GM18867 (cell line): ENCODE data around the gene MVP.

Experiments used
- ATAC-seq: cut with Tn5 transposase; IDR thresholded peaks from one replicate; pipeline ENCODE4 v1.9.1; 2021; ENCODE audit warnings: mild to moderate bottlenecking, moderate library complexity; ENCODE audit not compliant: unreplicated experiment

MVP gene

GRCh38 chr16:29840240-29840639, 20.0 kb downstream of the MVP start:
- ATAC-seq = no peak

DNA sequence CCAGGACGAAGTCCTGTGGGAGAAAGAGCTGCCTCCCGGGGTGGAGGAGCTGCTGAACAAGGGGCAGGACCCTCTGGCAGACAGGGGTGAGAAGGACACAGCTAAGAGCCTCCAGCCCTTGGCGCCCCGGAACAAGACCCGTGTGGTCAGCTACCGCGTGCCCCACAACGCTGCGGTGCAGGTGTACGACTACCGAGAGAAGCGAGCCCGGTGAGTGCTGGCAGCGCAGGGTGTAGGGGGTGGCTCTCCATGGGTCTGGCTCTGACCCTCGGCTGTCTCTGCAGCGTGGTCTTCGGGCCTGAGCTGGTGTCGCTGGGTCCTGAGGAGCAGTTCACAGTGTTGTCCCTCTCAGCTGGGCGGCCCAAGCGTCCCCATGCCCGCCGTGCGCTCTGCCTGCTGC, 21.4 kb downstream of the MVP start:
- no peak for ATAC-seq

DNA sequence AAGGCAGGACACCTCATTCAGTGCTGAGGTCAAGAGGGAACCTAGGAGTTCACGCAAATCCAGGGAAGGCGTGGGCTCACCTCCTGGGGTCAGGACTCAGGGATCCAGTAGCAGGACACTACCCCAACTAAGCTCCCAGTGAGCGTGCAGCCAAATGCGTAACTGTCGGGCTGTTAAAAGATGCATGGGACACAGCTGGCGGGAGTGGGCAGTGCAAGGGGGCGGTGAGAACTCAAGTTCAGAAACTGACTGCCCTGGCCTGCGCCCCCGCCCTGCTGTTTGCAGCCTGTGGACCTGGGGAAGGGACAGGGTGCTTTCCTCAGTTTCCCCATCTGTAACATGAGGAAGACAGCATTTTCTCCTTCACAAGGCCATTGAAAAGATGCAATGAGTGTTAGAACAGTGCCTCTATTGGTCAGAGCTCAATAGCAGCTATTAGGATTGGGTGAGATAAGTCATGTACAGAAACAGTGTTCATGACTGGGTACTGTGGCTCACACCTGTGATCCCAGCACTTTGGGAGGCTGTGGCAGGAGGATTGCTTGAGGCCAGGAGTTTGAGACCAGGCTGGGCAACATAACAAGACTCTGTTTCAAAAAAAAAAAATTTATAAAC, 22.6 kb downstream of the MVP start:
- ATAC-seq = no peak

- ATAC-seq = no peak
These were observed 23.7 kb downstream of the MVP start for GRCh38 chr16:29843931-29844330.

- no peak for ATAC-seq
These were observed 24.5 kb downstream of the MVP start for GRCh38 chr16:29844575-29845331.

- ATAC-seq = no peak
These were observed 25.4 kb downstream of the MVP start for GRCh38 chr16:29845656-29846055.

DNA sequence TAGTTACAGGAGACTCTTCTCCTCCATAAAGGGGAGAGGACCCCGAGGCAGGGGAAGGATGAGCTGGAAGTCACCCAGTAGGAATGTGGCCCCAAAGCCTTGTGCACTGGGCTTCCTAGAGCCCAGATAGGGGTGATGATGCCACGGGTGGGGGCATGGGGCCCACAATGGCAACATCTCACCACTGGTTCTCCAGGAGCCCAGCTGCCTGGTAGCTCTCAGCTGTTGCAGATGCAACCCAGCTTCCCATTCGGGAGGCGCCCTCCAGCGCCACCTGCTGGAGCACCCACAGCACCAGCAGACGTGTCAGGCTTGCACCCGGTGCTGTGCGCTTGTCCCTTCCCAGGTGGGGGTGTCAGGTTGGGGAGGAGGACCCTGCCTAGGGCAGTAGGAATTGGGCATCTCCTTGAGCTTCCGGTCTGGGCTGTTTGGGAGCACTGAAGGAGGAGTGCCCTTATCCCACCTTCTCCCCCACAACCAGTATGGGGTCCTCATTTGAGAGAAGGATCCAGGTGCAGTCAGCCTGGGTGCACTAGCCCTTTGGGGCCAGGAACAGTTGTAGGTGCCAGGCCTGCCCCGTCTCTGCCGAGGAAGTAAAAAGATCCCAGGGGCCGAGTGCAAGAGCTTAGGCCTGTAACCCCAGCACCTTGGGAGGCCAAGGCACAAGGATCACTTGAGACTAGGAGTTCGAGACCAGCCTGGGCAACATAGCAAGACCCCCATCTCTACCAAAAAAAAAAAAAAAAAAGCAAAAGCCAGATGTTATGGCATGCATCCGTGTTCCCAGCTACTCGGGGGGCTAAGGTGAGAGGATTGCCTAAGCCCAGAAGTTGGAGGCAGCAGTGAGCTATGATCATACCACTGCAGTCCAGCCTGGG, 28.4 kb downstream of the MVP start:
- no peak for ATAC-seq

DNA sequence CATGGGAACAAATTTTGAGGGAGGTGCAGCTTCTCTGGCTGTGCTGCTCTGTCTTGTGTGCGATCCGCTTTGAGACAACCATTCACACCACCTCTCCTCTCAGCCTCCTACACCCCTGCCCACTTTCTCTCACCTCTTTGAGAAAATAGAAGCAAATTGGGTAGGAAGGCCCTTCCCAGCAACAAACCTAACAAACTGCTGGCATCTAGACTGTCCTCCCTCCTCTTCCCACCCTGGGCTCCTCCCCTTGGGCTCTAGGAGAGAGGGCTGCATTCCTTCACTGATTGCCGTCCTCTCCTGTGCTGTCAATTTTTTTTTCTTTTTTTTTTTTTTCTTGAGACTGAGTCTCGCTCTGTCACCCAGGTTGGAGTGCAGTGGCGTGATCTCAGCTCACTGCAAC, 29.2 kb downstream of the MVP start:
- ATAC-seq = no peak

DNA sequence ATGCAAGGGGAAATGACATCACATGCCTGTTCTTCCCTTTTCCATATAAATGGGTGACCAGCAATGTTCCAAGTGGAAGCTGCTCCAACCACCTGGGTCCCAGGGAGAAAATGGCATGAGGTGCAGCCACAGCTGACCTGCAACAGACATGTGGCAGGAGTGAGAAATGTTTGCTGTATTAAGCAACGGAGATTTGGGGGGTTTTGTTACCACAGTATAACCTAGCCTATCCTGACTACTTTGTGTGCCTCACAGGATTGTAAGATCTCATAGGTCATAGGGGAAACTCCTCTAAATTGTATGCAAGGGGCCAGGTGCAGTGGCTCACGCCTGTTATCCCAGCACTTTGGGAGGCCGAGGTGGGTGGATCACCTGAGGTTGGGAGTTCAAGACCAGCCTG, 30.7 kb downstream of the MVP start:
- no peak for ATAC-seq

DNA sequence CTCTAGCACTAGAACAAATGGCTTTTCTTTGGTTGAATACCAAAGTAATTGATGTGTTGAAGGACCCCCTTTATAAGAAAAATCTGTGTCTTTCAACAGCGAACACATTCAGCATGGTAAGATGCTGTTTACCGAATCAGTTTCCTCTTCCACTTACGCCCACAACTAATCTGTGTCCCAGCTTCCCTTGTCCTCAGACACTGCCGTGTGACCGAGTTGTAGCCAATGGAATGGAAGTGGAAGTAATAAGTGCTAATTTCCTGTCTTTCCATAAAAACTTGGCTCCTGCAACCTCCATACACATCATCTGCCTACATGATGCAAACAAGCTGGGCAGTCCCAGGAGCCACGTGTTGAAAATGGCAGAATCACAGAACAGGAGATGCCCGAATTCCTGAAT, 32.4 kb downstream of the MVP start:
- no peak for ATAC-seq

GRCh38 chr16:29854520-29855100, 34.3 kb downstream of the MVP start:
- no peak for ATAC-seq

GRCh38 chr16:29857133-29857760, 37.0 kb downstream of the MVP start:
- ATAC-seq = no peak

- ATAC-seq = no peak
These were observed 38.0 kb downstream of the MVP start for GRCh38 chr16:29858149-29858849.

GRCh38 chr16:29858974-29859373, 38.7 kb downstream of the MVP start:
- ATAC-seq = no peak

- ATAC-seq = no peak
These were observed 40.0 kb downstream of the MVP start for GRCh38 chr16:29860218-29860617.

GRCh38 chr16:29862383-29862883, 42.2 kb downstream of the MVP start:
- no peak for ATAC-seq

- ATAC-seq = peak; percentile 88
These were observed 42.8 kb downstream of the MVP start, which contains the start of gene CDIPT for GRCh38 chr16:29862884-29863668. Gene CDIPT, minus strand, starts transcription at chr16:29863226. Its CDS starts 369 bp downstream, at chr16:29862857.

DNA sequence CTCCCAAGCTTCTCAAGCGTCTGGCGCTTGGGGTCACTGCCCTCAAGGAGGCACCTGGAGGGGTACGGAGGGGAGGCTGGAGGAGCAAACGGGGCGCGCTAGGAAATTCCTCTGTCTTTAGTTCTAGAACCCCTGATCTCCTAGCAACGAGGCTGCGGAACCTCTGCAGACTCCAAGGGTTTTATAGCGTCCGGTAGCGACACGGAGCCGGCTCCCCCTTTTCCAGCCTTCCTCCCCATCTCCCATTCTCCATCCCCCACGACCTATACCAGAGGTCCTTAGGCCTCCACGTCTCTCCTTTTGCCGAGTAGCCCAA, 43.4 kb downstream of the MVP start:
- ATAC-seq = no peak

DNA sequence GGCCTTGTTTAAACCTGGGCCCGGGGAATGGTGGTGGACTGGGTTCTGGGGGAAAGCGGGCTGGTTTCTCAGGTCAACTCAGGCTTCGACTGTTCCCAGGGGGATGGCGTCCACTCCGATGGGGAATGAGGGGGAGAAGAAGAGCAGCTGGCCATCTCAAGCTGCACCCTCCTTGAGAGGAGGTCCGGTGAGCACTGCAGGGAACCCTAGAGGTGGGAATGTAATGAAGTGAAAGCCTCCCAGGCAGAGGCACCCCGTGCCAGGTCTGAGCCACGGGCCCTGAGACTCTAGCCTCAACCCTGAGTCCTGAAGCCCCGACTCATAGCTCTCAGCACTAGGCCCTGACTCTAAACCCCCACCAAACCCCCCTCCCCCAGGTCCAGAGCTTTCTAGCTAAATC, 43.9 kb downstream of the MVP start:
- ATAC-seq = no peak
